Neuronal stem cell (in vitro differentiated cells): ENCODE data around the gene SMIM24.
A peak's percentile ranks its signal among the peaks of the same experiment; 100 is the strongest.

Experiments
- DNase-seq: peaks from one replicate; pipeline ENCODE4 v3.0.0-alpha.2; 2013; ENCODE audit warnings: low spot score
- H2AFZ ChIP-seq: one replicate; pipeline ENCODE4 v1.6.1; 2013; ENCODE audit warnings: mild to moderate bottlenecking, low read length, inconsistent platforms
- H2AK5ac ChIP-seq: 2 replicates; pipeline ENCODE4 v1.6.1; 2013; ENCODE audit warnings: low read depth, mild to moderate bottlenecking, inconsistent platforms, low read length, moderate library complexity, mixed read lengths
- H2BK120ac ChIP-seq: 2 replicates; pipeline ENCODE4 v1.6.1; 2013; ENCODE audit warnings: low read depth, mild to moderate bottlenecking, inconsistent platforms, low read length, moderate library complexity, mixed read lengths
- H2BK12ac ChIP-seq: one replicate; pipeline ENCODE4 v1.6.1; 2013; ENCODE audit warnings: low read length, inconsistent platforms
- H2BK15ac ChIP-seq: 2 replicates; pipeline ENCODE4 v1.6.1; 2013; ENCODE audit warnings: mild to moderate bottlenecking, low read length, inconsistent platforms, mixed read lengths
- H2BK5ac ChIP-seq: one replicate; pipeline ENCODE4 v1.6.1; 2013; ENCODE audit warnings: inconsistent platforms, mild to moderate bottlenecking, low read length, moderate library complexity
- H3K14ac ChIP-seq: one replicate; pipeline ENCODE4 v1.6.1; 2013; ENCODE audit warnings: low read length, inconsistent platforms
- H3K18ac ChIP-seq: 2 replicates; pipeline ENCODE4 v1.6.1; 2013; ENCODE audit warnings: low read length, inconsistent platforms
- H3K23ac ChIP-seq: 2 replicates; pipeline ENCODE4 v1.6.1; 2013; ENCODE audit warnings: low read depth, mild to moderate bottlenecking, mixed read lengths, low read length, inconsistent platforms; ENCODE audit not compliant: poor library complexity
- H3K27ac ChIP-seq: replicated peaks from 3 replicates; pipeline ENCODE4 v1.5.1; 2013; ENCODE audit warnings: low read length, inconsistent platforms
- H3K27me3 ChIP-seq, 3 experiments: 2 replicates each; pipeline ENCODE4 v1.6.1; 2013; ENCODE audit warnings: low read length in 3 of 3, mild to moderate bottlenecking in 2 of 3, inconsistent platforms in 1 of 3, low read depth in 1 of 3, mixed read lengths in 1 of 3, moderate library complexity in 1 of 3; ENCODE audit not compliant: control insufficient read depth in 3 of 3, insufficient read depth in 3 of 3
- H3K36me3 ChIP-seq, 2 donors: replicated peaks in 1 of 2; 2 replicates each; pipeline ENCODE4 v1.6.1; 2013; ENCODE audit warnings: low read length in 2 of 2; ENCODE audit not compliant: control insufficient read depth in 2 of 2, insufficient read depth in 2 of 2
- H3K4ac ChIP-seq: 2 replicates; pipeline ENCODE4 v1.6.1; 2013; ENCODE audit warnings: inconsistent platforms, mild to moderate bottlenecking, low read length, moderate library complexity
- H3K4me1 ChIP-seq, 2 donors: 1 replicate in 1 of 2; 2 replicates in 1 of 2; pipeline ENCODE4 v1.6.1; 2013; ENCODE audit warnings: low read length in 2 of 2, low read depth in 1 of 2; ENCODE audit not compliant: control insufficient read depth in 2 of 2, insufficient read depth in 1 of 2
- H3K4me2 ChIP-seq: one replicate; pipeline ENCODE4 v1.6.1; 2013; ENCODE audit warnings: mild to moderate bottlenecking, low read length, inconsistent platforms; ENCODE audit not compliant: insufficient read depth, poor library complexity, severe bottlenecking
- H3K4me3 ChIP-seq, 2 donors: 2 replicates each; pipeline ENCODE4 v1.5.1; 2013; ENCODE audit warnings: low read length in 2 of 2, mild to moderate bottlenecking in 2 of 2, inconsistent platforms in 1 of 2, moderate library complexity in 1 of 2
- H3K79me1 ChIP-seq: one replicate; pipeline ENCODE4 v1.6.1; 2013; ENCODE audit warnings: low read depth, mild to moderate bottlenecking, inconsistent platforms, low read length, moderate library complexity
- H3K9ac ChIP-seq: one replicate; pipeline ENCODE4 v1.6.1; 2013; ENCODE audit warnings: mild to moderate bottlenecking, low read depth, low read length, inconsistent platforms; ENCODE audit not compliant: poor library complexity
- H3K9me3 ChIP-seq, 2 donors: replicated peaks in 1 of 2; 2 replicates each; pipeline versions ENCODE3 to v1.6.1; 2013; ENCODE audit warnings: low read length in 2 of 2, mild to moderate bottlenecking in 2 of 2, inconsistent platforms in 1 of 2, low read depth in 1 of 2, mixed read lengths in 1 of 2, moderate library complexity in 1 of 2; ENCODE audit not compliant: control insufficient read depth in 2 of 2, insufficient read depth in 1 of 2
- H4K8ac ChIP-seq: one replicate; pipeline ENCODE4 v1.6.1; 2013; ENCODE audit warnings: low read depth, mild to moderate bottlenecking, inconsistent platforms, low read length, moderate library complexity
- H4K91ac ChIP-seq: one replicate; pipeline ENCODE4 v1.6.1; 2013; ENCODE audit warnings: low read length, low read depth, mild to moderate bottlenecking, inconsistent platforms; ENCODE audit not compliant: poor library complexity
- WGBS, 2 donors: extraction: QIAGEN DNeasy Blood & Tissue Kit; methylation state at CpG; one replicate each; pipeline ENCODE4 v1.1.7; 2013; ENCODE audit warnings: missing lambda C conversion rate in 2 of 2, mixed read lengths in 1 of 2; ENCODE audit not compliant: insufficient read length in 2 of 2, insufficient replicate concordance in 1 of 2; ENCODE audit errors: extremely low coverage in 2 of 2; 5-methylcytosine and 5-hydroxymethylcytosine counted together

SMIM24 gene

GRCh38 chr19:3470500-3471128 lies 9.7 kb downstream of the SMIM24 start:
- Histone ChIP-seq H3K4me1 (no peaks in the 10 kb centered on the region), H3K36me3 (no peaks in the 10 kb centered on the region), H3K27ac (no peak overlapping the region), H3K9ac (no peak overlapping the region), H3K79me1 (no peaks in the 10 kb centered on the region), H2BK12ac (no peak overlapping the region), H2BK5ac (no peak overlapping the region), H4K91ac (peak overlapping the region; percentile 30), H4K8ac (peak overlapping the region; percentile 17), H2AK5ac (no peak overlapping the region), H2BK120ac (no peak overlapping the region), H3K23ac (peak overlapping the region; percentile 55), H2AFZ (no peak overlapping the region), H3K4ac (no peak overlapping the region), H3K4me2 (no peak overlapping the region), H3K18ac (no peak overlapping the region), H3K27me3 (peaks cover 0 to 19% (median 18%) of the 10 kb centered on the region in 3 experiments), H2BK15ac (no peak overlapping the region), H3K14ac (peak overlapping the region; percentile 38), H3K9me3 (peaks cover 0 to 16% of the 10 kb centered on the region in 2 donors), H3K4me3 (no peak overlapping the region)
- no peak for DNase-seq
- no CpG with 5 or more reads among the region's 11 CpGs for WGBS, 2 donors

- H3K14ac ChIP-seq, result no peak overlapping the region
- H2BK15ac ChIP-seq, result no peak overlapping the region
- no peak overlapping the region for H3K9ac ChIP-seq
- no peaks in the 10 kb centered on the region for H3K79me1 ChIP-seq
- H2BK5ac ChIP-seq, result no peak overlapping the region
- no peak overlapping the region for H2BK120ac ChIP-seq
- H3K27me3 ChIP-seq, result peaks cover 2 to 21% (median 15%) of the 10 kb centered on the region in 3 experiments
- peak overlapping the region; percentile 42 for H3K4ac ChIP-seq
- H3K9me3 ChIP-seq, result peaks cover 0 to 16% of the 10 kb centered on the region in 2 donors
- no peak overlapping the region for H4K8ac ChIP-seq
- DNase-seq, result no peak
- peak overlapping the region; percentile 37 for H2AK5ac ChIP-seq
- H3K4me3 ChIP-seq, result no peak overlapping the region
- no CpG with 5 or more reads among the region's 14 CpGs for WGBS, 2 donors
- H3K23ac ChIP-seq, result no peak overlapping the region
- no peak overlapping the region for H3K4me2 ChIP-seq
- no peaks in the 10 kb centered on the region for H3K36me3 ChIP-seq
- H3K4me1 ChIP-seq, result no peaks in the 10 kb centered on the region
- no peak overlapping the region for H2BK12ac ChIP-seq
- H3K27ac ChIP-seq, result no peak overlapping the region
- H4K91ac ChIP-seq, result no peak overlapping the region
- no peak overlapping the region for H2AFZ ChIP-seq
- H3K18ac ChIP-seq, result peak overlapping the region; percentile 18
Observed at GRCh38 chr19:3469638-3470499, 10.5 kb downstream of the SMIM24 start.

- Histone ChIP-seq H3K4me2 (no peak overlapping the region), H3K27ac (no peak overlapping the region), H2BK5ac (no peak overlapping the region), H4K91ac (no peak overlapping the region), H3K23ac (no peak overlapping the region), H3K79me1 (no peaks in the 10 kb centered on the region), H3K9ac (no peak overlapping the region), H3K9me3 (peaks cover 0 to 16% of the 10 kb centered on the region in 2 donors), H4K8ac (no peak overlapping the region), H3K4ac (no peak overlapping the region), H3K27me3 (peaks cover 13 to 37% (median 14%) of the 10 kb centered on the region in 3 experiments), H2AFZ (no peak overlapping the region), H3K18ac (no peak overlapping the region), H3K4me1 (peaks cover 2 to 5% of the 10 kb centered on the region in 2 donors), H3K36me3 (no peaks in the 10 kb centered on the region), H2BK15ac (no peak overlapping the region), H2BK120ac (no peak overlapping the region), H2BK12ac (no peak overlapping the region), H3K14ac (no peak overlapping the region), H3K4me3 (no peak overlapping the region), H2AK5ac (no peak overlapping the region)
- no peak for DNase-seq
- WGBS, 2 donors, result no CpG with 5 or more reads among the region's 3 CpGs
Observed at GRCh38 chr19:3468211-3468610, 12.1 kb downstream of the SMIM24 start.
